HG03097 (cell line): ENCODE measurements around the gene ADAMTS14.

Experiments used
- ATAC-seq: cut with Tn5 transposase; IDR thresholded peaks from one replicate; pipeline ENCODE4 v1.9.1; 2021; ENCODE audit not compliant: unreplicated experiment, low FRiP score

The ADAMTS14 gene

GRCh38 chr10:70688828-70689227 is 16.5 kb downstream of the ADAMTS14 start:
- ATAC-seq, result no peak

DNA sequence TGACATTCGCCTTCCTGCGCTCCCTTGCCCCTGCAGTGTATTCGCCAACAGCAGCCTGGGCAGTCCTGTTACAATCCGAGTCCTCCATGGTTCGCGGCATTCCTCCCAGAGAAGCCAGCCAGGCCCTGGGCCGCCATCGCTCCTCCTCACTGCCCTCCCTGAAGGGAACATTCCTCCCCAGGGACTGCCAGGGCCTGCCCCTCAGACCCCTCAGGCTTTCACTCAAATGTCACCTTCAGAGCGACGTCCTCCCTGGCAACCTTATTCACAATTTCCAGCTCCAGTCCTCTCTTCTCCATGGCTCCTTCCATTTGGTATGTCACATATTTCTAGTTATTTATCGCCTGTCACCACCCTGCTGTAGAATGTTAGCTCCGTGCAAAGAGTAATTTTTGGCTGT is 17.4 kb downstream of the ADAMTS14 start:
- no peak for ATAC-seq

GRCh38 chr10:70690589-70690988 is 18.3 kb downstream of the ADAMTS14 start:
- no peak for ATAC-seq

DNA sequence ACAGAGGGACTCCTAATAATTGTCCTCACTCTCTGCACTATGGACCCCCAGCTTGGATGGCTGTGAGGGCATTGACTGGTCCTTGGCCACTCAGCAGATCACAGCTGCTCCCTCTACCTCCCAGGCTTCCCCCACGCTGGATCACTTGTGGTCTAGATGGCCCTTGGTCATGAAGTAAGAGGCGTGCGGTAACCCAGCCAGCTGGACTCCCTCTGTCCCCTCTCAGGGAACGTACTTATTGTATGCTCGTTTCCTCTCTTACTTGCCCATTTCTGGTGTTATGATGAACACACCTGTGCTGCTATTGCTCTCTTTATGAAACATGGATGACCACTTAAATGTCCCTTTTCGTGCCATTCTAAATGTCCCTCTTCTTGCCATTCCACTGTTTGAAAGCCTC is 19.3 kb downstream of the ADAMTS14 start:
- ATAC-seq, result no peak

DNA sequence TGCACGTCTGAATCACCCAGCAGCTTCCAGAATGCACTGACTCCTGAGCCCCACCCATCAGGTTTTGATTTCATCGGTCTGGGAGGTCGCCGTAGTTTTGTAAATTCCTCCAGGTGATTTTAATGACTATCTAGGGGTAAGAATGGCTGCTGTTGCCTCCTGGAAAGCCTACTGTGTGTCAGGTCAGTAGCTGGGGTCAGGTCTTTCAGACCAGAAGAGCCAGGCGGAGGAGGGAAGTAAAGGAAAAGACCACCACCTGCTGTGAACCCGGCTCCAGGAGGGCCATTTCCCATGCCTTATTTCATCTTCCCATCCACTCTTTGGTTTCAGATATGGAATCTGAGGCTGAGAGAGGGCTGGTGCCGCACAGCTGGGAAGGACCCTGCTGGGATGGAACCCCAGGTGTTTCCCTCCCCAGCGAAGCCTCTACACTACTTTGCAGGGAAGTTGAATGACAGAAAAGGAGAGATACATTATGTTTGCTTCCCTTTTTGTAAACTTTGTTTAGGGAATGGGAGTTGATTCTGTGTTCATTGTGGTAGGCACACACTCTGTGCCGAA is 19.8 kb downstream of the ADAMTS14 start:
- no peak for ATAC-seq

DNA sequence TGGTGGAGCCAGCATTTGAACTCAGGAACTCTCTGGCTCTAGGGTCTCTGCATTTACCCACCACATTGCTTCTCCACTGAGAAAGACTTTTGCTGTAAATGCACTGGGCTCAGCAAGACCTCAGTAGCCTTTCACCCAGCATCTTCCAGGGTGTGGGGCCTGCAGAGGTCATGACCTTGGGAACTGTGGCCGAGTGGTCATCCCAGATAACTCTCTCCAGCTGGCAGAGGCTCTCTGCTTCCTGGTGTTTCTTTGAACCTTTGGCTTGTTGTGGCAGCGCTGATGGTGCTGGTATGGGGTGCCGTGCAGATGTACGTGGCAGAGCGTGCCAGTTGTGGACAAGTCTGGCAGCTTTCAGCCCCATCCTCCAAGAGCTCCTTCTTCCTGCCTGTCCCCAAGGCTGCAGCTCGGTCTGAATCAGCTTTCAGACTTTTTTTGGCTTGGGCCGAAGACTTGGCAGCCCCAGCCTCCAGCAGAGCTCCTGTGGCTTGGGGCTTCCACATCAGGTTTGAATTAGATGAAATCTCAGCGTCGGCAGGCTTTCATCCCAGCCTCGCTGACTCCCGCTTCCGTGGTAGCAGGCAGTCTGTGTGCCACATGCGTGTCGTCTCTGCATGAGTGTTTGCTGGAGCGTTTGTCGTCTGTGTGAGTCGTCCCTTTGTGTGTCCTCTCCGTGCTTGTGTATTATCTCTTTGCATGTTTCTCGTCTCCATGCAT is 21.5 kb downstream of the ADAMTS14 start:
- ATAC-seq, result no peak

- ATAC-seq, result no peak
These were observed 22.3 kb downstream of the ADAMTS14 start for GRCh38 chr10:70694418-70695141.

- no peak for ATAC-seq
These were observed 23.1 kb downstream of the ADAMTS14 start for GRCh38 chr10:70695241-70696030.

GRCh38 chr10:70698211-70698610 is 25.9 kb downstream of the ADAMTS14 start:
- no peak for ATAC-seq

GRCh38 chr10:70699063-70699658 is 26.9 kb downstream of the ADAMTS14 start:
- ATAC-seq, result no peak

GRCh38 chr10:70699659-70700174 is 27.4 kb downstream of the ADAMTS14 start:
- no peak for ATAC-seq

GRCh38 chr10:70702190-70702763 is 30.0 kb downstream of the ADAMTS14 start:
- no peak for ATAC-seq

- ATAC-seq, result no peak
These were observed 31.9 kb downstream of the ADAMTS14 start for GRCh38 chr10:70704211-70704610.

- no peak for ATAC-seq
These were observed 33.0 kb downstream of the ADAMTS14 start for GRCh38 chr10:70705121-70705861.

DNA sequence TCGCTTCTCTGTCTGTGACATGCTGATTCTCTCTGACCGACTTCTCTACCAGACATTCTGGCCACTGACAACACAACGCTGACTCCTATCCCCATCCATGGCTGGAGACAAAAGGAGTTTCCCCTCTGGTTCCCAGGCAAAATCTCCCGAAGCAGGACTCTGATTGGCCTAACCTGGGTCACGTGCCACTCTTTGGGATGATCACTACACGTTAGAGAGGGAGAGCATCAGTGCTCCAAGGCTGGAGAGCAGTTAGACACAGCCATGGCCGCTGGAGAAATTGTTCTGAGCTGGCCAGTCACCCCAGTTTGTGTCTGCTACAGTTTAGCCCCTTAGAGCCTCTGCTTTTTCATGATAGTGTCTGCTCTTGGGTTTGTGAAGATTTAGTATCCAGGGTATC is 38.9 kb downstream of the ADAMTS14 start:
- no peak for ATAC-seq

- ATAC-seq, result no peak
These were observed 39.6 kb downstream of the ADAMTS14 start for GRCh38 chr10:70711911-70712310.

DNA sequence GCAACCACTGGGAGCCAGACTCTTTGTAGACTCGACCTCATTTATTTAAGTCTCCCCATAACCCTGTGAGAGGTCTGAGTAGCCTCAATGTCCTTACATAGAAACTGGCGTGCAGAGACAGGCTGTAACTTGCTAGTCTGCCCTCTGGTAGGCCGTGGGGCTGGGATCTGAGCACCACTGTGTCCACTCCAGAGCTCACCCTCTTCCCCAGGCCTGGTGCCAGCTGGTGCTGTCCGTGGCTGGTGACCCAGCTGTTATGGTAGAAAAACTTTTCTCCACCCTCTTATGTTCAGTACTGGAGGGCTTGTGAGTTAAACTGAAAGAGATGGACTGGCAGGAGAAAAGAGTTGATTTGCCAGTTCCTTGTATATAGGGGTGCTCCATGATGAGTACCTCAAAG is 41.9 kb downstream of the ADAMTS14 start:
- ATAC-seq, result no peak

- ATAC-seq, result no peak
These were observed 42.6 kb downstream of the ADAMTS14 start for GRCh38 chr10:70714951-70715350.
